ENCODE measurements around the gene TTK. TPM values are rescaled to one million over a fixed set of nuclear protein-coding genes. Genes with fewer than 3 reads are reported as not detected.

TTK gene
- total RNA-seq, result 1 to 10 TPM; 1.4 to 4.5 (median 2.5) TPM

DNA sequence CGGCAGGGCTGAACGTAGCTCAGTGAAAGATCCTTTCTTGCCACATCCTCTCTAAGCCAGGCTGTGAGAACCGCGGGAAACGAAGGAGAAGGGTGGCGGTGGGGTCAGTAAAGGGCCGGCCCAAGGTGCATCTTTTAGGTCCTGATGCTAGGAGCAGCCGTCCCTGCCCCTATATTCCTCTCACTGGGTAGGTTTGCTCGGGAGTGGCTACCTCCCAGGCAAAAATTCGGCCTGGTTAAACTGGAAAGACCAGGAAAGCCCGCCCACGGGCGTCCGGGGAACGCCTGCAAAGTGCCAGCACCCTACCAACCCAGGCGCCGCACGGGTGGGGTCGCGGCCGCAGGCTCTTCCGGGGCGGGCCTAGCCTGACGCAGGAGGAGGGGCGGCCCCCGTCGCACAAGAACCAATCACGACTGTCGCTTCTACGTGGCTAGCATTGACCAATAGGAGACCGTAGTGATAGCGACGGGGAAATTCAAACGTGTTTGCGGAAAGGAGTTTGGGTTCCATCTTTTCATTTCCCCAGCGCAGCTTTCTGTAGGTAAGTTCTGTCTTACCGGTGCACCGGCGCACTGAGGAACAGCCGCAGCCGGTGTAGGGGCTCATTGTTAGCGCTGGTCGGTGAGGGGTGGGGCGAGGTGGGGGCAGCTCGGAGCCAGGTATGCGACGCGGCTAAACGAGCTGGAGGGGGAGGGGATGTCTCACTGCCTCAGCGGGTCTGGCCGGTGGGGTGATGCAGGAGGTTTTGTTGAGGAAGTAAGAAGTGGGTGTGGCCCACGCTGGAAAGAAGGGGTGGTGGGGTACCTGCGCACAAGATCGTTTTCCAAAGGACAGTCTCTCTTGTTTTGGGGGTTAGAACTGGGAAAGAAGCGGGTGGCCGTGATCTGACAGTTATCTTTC is at the start of gene TTK:
Gene TTK (plus strand): TSS at position 477 of the 900 bp plus-strand sequence. CDS start 1,195 bp downstream, outside the sequence.
- intact Hi-C loops (cut with DNase I; ENCODE audit: low total_unique reads), result no loop called here
- peak within 1 kb of the TSS; percentile 33 for H3K4me3 ChIP-seq (ENCODE audit: low read depth, poor library complexity, severe bottlenecking)
- TF ChIP-seq, protein P1, sequence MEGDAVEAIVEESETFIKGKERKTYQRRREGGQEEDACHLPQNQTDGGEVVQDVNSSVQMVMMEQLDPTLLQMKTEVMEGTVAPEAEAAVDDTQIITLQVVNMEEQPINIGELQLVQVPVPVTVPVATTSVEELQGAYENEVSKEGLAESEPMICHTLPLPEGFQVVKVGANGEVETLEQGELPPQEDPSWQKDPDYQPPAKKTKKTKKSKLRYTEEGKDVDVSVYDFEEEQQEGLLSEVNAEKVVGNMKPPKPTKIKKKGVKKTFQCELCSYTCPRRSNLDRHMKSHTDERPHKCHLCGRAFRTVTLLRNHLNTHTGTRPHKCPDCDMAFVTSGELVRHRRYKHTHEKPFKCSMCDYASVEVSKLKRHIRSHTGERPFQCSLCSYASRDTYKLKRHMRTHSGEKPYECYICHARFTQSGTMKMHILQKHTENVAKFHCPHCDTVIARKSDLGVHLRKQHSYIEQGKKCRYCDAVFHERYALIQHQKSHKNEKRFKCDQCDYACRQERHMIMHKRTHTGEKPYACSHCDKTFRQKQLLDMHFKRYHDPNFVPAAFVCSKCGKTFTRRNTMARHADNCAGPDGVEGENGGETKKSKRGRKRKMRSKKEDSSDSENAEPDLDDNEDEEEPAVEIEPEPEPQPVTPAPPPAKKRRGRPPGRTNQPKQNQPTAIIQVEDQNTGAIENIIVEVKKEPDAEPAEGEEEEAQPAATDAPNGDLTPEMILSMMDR (IDR thresholded peaks at IDR 0.05), result no peak
- no peak for TF ChIP-seq POLR2A (IDR thresholded peaks at IDR 0.05)
- WGBS, 2 donors, result 0 to 1% methylated on average over 53 of the region's 56 CpGs
- DNase-seq (ENCODE audit: low spot score in 2 of 2), result peak; percentile 92 to 97

DNA sequence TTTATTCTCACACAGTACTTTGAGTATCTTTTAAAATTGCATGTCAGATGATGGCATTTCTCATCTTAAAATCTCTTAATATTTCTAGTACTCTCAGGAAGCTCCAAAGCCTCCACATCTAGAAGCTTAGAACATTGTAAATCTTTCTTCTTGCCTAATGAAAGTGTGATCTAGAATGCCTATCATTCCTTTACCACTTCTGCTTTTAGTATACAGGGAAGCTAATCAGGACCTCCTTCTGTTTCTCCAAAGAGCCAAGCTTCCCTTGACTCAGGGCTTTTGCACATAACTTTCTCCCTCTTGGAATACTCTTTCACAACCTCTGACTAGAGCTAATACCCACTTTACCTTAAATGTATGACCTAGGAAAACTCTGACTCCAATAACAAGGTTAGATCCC is 49.6 kb upstream of the TTK start:
- H3K4me3 ChIP-seq (ENCODE audit: low read depth, poor library complexity, severe bottlenecking), result no peak overlapping the region
- TF ChIP-seq, protein P1 (IDR thresholded peaks at IDR 0.05), result no peak
- no peak for TF ChIP-seq POLR2A (IDR thresholded peaks at IDR 0.05)
- DNase-seq (ENCODE audit: low spot score in 2 of 2), result no peak
- intact Hi-C loops (cut with DNase I; ENCODE audit: low total_unique reads), result no loop called here

DNA sequence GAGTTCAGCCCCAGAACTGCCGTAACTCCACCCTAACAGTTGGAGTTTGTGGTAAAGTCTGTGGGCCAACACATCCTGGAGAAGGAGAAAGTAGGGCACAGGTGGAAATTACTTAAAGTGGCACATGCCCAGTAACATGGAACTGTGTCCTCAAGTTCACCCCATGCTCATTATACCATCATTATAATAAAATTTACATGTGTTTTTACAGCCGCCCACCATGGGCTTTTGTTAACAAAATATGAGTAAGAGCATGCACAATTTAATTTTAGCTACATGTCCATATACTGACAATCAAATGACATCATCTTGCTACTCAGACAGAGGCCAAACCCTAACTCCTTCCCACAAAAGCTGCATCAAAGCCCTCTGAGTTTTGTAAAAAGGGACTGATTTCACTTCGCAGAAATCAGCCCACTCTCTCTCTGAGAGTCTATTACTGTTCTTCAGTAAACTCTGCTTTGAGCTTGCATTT is 39.8 kb upstream of the TTK start:
- DNase-seq (ENCODE audit: low spot score in 2 of 2), result no peak
- TF ChIP-seq, protein P1 (IDR thresholded peaks at IDR 0.05), result no peak
- no peak for TF ChIP-seq POLR2A (IDR thresholded peaks at IDR 0.05)
- no peak overlapping the region for H3K4me3 ChIP-seq (ENCODE audit: low read depth, poor library complexity, severe bottlenecking)
- intact Hi-C loops (cut with DNase I; ENCODE audit: low total_unique reads), result no loop called here
- 85 to 91% methylated on average over 3 of the region's 3 CpGs for WGBS, 2 donors

DNA sequence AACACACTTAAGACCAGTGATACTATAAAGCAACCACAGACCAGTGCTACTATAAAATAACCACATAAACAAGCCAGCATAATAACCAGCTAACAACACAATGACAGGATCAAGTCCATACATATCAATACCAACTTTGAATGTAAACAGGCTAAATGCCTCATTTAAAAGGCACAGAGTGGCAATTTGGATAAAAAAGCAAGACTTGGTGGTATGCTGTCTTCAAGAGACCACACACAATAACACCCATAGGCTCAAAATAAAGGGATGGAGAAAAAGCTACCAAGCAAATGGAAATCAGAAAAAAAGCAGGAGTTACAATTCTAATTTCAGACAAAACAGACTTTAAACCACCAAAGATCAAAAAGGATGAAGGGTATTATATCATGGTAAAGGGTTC is 37.3 kb upstream of the TTK start:
- TF ChIP-seq POLR2A (IDR thresholded peaks at IDR 0.05), result no peak
- TF ChIP-seq, protein P1 (IDR thresholded peaks at IDR 0.05), result no peak
- no peak overlapping the region for H3K4me3 ChIP-seq (ENCODE audit: low read depth, poor library complexity, severe bottlenecking)
- no peak for DNase-seq (ENCODE audit: low spot score in 2 of 2)
- intact Hi-C loops (cut with DNase I; ENCODE audit: low total_unique reads), result no loop called here

DNA sequence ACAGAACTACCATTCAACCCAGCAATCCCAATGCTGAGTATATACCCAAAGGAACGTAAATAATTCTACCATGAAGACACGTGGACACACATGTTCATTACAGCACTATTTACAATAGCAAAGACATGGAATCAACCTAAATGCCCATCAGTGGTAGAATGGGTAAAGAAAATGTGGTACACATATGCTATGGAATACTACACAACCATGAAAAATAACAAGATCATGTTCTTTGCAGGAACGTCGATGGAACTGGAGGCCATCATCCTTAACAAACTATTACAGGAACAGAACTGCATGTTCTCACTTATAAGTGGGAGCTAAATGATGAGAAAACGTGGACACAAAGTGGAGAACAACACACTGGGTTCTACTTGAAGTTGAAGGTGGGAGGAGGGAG is 34.7 kb upstream of the TTK start:
- 86 to 93% methylated on average over 5 of the region's 5 CpGs for WGBS, 2 donors
- no peak overlapping the region for H3K4me3 ChIP-seq (ENCODE audit: low read depth, poor library complexity, severe bottlenecking)
- TF ChIP-seq POLR2A (IDR thresholded peaks at IDR 0.05), result no peak
- TF ChIP-seq, protein P1 (IDR thresholded peaks at IDR 0.05), result no peak
- no peak for DNase-seq (ENCODE audit: low spot score in 2 of 2)
- intact Hi-C loops (cut with DNase I; ENCODE audit: low total_unique reads), result no loop called here
